ENCODE results near the gene SBNO2.

The SBNO2 gene

GRCh38 chr19:1159864-1160595 lies 14.0 kb downstream of the SBNO2 start:
- no peak overlapping the region for H3K4me3 ChIP-seq (ENCODE audit: low read length)
- no peak for TF ChIP-seq CTCF (IDR thresholded peaks at IDR 0.05; ENCODE audit: insufficient read depth, low read depth, low read length, missing control alignments)
- no peak for DNase-seq (ENCODE audit: low read depth)

- no peak overlapping the region for H3K4me3 ChIP-seq (ENCODE audit: low read length)
- TF ChIP-seq CTCF (IDR thresholded peaks at IDR 0.05; ENCODE audit: insufficient read depth, low read depth, low read length, missing control alignments), result no peak
- DNase-seq (ENCODE audit: low read depth), result no peak
These were observed 15.1 kb downstream of the SBNO2 start for GRCh38 chr19:1158885-1159448.

- DNase-seq (ENCODE audit: low read depth), result no peak
- no peak for TF ChIP-seq CTCF (IDR thresholded peaks at IDR 0.05; ENCODE audit: insufficient read depth, low read depth, low read length, missing control alignments)
- H3K4me3 ChIP-seq (ENCODE audit: low read length), result no peak overlapping the region
These were observed 15.9 kb downstream of the SBNO2 start for GRCh38 chr19:1157931-1158884.

GRCh38 chr19:1156830-1157615 lies 17.0 kb downstream of the SBNO2 start:
- H3K4me3 ChIP-seq (ENCODE audit: low read length), result no peak overlapping the region
- no peak for TF ChIP-seq CTCF (IDR thresholded peaks at IDR 0.05; ENCODE audit: insufficient read depth, low read depth, low read length, missing control alignments)
- no peak for DNase-seq (ENCODE audit: low read depth)

- no peak for TF ChIP-seq CTCF (IDR thresholded peaks at IDR 0.05; ENCODE audit: insufficient read depth, low read depth, low read length, missing control alignments)
- H3K4me3 ChIP-seq (ENCODE audit: low read length), result no peak overlapping the region
- no peak for DNase-seq (ENCODE audit: low read depth)
These were observed 17.7 kb downstream of the SBNO2 start for GRCh38 chr19:1156305-1156801.
